ENCODE measurements around the gene EPN2.

DNA sequence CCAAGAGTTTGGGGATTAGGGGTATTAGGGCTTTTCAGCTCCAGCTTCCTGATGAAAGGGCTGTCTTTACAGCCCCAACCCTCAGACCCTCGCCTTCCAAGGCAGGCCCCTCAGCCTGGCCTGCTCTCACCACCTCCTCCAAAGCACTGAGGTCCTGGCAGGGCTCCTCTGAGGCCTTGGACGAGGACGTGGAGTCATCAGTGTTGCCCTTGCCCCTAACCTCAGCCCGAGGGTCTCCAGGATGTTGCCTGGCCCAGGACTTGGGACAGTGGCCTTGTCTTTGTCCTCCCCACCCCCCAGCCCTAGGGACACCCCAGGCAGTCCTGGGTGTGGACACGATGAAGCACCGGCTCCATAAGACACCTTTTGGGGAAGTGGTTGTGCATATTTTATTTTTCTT, 97.2 kb downstream of the EPN2 start:
- TF ChIP-seq POLR2A (IDR thresholded peaks at IDR 0.05) (no peak), POLR2AphosphoS5 (IDR thresholded peaks at IDR 0.05) (no peak)
- TF ChIP-seq, protein P1, sequence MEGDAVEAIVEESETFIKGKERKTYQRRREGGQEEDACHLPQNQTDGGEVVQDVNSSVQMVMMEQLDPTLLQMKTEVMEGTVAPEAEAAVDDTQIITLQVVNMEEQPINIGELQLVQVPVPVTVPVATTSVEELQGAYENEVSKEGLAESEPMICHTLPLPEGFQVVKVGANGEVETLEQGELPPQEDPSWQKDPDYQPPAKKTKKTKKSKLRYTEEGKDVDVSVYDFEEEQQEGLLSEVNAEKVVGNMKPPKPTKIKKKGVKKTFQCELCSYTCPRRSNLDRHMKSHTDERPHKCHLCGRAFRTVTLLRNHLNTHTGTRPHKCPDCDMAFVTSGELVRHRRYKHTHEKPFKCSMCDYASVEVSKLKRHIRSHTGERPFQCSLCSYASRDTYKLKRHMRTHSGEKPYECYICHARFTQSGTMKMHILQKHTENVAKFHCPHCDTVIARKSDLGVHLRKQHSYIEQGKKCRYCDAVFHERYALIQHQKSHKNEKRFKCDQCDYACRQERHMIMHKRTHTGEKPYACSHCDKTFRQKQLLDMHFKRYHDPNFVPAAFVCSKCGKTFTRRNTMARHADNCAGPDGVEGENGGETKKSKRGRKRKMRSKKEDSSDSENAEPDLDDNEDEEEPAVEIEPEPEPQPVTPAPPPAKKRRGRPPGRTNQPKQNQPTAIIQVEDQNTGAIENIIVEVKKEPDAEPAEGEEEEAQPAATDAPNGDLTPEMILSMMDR (IDR thresholded peaks at IDR 0.05): no peak
